Bone marrow (tissue), 2 donors: ENCODE measurements around the gene NPAP1.
"Not testable (repeated sequence)": the region's sequence is repeated elsewhere in the genome, so short reads cannot be mapped to it uniquely, and the experiment has no call there.

ENCODE experiments used
- DNase-seq, 2 donors: peaks; one replicate each; lab custom pipeline; 2025; lab: John Stamatoyannopoulos, UW

NPAP1 gene

GRCh38 chr15:24675332-24676144, at the start of gene NPAP1:
TSS of gene NPAP1 (plus strand) at chr15:24675775. CDS start at chr15:24675868, 93 bp downstream.
- DNase-seq: no peak

- DNase-seq: no peak
These were observed 48.1 kb upstream of the NPAP1 start for GRCh38 chr15:24627443-24627842.

- no peak for DNase-seq
These were observed 42.5 kb upstream of the NPAP1 start for GRCh38 chr15:24633082-24633481.

GRCh38 chr15:24639412-24639811, 36.2 kb upstream of the NPAP1 start:
- DNase-seq: not testable (repeated sequence)

GRCh38 chr15:24645627-24646026, 29.9 kb upstream of the NPAP1 start:
- DNase-seq: no peak

GRCh38 chr15:24659622-24660021, 16.0 kb upstream of the NPAP1 start:
- no peak for DNase-seq

- DNase-seq: no peak
These were observed 12.6 kb upstream of the NPAP1 start for GRCh38 chr15:24662991-24663390.

GRCh38 chr15:24676431-24676830, 856 bp downstream of the NPAP1 start:
- DNase-seq: no peak

GRCh38 chr15:24678485-24678884, 2.9 kb downstream of the NPAP1 start:
- DNase-seq: no peak

GRCh38 chr15:24682002-24682401, 6.4 kb downstream of the NPAP1 start:
- no peak for DNase-seq

GRCh38 chr15:24682905-24683304, 7.3 kb downstream of the NPAP1 start:
- not testable (repeated sequence) for DNase-seq

GRCh38 chr15:24683736-24684135, 8.2 kb downstream of the NPAP1 start:
- no peak for DNase-seq

GRCh38 chr15:24684313-24684712, 8.7 kb downstream of the NPAP1 start:
- no peak for DNase-seq

- no peak for DNase-seq
These were observed 20.6 kb downstream of the NPAP1 start for GRCh38 chr15:24696201-24696600.

GRCh38 chr15:24696842-24697241, 21.3 kb downstream of the NPAP1 start:
- no peak for DNase-seq

- DNase-seq: no peak
These were observed 42.9 kb downstream of the NPAP1 start for GRCh38 chr15:24718289-24719082.

GRCh38 chr15:24729760-24730159, 54.2 kb downstream of the NPAP1 start:
- no peak for DNase-seq
